Activated naive CD4-positive, alpha-beta T cell treated with anti-CD3 and anti-CD28 coated beads, Interleukin-2, amount 50 U/mL, for 16 hours (primary cell): Measurements from ENCODE around the gene GRIK4.
"Not testable (repeated sequence)": the region's sequence is repeated elsewhere in the genome, so short reads cannot be mapped to it uniquely, and the experiment has no call there.

Source experiments
- DNase-seq: peaks from one replicate; pipeline ENCODE4 v3.0.0-alpha.2; 2020

The GRIK4 gene

DNA sequence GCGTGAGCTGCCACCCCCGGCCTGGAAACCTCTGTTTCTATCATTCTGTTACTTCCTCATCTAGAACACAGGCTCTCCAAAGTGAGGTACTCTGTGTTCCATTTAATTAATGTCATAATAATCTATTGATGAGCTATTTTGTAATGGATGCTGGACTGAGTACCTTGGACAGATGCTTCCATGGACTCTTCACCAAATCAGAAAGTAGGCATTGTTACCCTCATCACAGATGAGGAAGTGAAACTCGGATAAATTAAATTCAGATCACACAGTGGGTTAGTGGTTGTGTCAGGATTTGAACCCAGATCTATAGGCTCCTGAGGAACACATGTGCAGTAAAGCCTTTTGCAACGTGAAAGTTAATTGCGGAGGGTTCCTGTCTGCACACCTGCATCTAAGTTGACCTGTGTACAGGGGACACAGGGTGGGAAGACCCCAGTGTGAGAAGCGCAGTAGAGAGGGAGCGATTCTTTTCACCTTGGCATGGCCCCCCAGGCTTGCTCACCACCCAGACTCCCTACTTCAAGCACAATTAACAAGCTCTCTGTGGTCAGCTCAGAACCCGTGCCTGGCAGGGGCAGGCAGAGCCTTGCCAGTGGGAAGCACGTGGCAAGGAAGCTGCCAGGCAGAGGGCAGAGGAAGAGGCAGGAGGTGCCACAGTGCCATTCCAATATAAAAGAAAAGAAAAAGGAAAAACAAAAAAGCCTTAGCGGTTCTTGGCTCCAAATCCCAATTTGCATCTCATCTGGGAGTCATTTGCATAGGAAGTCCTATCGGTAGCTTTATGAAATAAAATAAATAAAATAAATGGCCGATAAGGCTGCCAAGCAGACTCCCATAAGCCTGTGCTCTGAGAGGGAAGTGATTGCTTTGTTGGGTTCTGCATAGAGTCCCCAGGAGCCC lies 239.3 kb downstream of the GRIK4 start:
- DNase-seq: no peak

DNA sequence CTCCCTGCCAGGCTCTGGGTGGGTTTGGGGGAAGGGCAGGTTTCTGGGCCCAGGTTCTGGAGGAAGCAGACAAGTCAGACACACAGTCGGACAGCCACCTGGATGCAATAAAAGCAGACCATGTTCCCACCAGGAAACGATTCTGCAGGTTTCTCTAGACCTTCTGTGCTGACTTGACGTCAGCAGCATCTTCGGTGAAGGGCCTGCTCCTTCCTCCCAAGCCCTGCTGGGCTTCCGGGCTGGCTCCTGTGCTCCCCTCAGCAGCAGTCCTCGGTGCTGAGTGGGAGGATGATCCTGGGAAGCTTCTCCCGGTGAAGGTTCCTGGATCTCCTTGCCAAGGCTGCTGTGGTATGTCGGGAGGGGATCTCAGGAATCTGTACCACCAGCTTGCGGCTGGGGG lies 240.0 kb downstream of the GRIK4 start:
- no peak for DNase-seq

DNA sequence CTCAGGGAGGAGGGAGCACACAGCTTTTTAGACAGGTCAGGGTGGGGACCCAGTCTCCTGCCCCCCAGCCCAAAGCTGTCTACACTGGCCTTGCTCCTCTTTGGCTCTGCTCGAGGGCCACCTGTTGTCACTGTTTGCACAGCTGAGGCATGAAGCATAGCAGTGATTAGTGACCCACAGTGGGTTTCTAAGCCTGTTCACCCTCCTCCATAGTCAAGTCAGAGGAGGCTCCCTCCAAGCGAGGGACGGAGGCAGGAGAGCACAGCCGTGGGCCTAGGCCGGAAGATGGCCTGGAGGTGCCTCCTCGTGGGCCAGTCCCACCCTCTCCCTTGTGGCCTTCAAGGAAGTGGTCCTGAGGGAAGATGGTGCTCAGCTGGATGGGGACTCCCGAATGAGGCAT lies 241.1 kb downstream of the GRIK4 start:
- no peak for DNase-seq

DNA sequence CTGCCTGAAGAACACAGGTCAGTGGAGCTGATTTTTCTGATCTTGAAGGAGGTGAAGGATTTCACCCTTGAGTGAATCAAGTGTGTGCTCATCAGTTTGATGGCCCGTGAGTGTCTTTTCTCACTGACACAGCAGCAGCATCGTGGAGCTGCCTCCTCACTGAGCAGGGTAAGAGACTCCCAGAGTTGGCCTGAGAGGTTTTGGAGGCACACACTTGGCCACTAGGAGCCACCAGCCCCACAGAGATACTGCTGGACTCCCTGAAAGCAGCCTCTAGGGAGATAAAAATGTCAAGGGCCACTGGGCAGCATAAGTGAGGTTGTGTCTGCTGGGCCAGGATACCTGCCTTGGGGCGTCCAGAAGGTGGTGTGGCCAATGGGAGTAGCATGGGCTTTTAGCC lies 245.4 kb downstream of the GRIK4 start:
- no peak for DNase-seq

DNA sequence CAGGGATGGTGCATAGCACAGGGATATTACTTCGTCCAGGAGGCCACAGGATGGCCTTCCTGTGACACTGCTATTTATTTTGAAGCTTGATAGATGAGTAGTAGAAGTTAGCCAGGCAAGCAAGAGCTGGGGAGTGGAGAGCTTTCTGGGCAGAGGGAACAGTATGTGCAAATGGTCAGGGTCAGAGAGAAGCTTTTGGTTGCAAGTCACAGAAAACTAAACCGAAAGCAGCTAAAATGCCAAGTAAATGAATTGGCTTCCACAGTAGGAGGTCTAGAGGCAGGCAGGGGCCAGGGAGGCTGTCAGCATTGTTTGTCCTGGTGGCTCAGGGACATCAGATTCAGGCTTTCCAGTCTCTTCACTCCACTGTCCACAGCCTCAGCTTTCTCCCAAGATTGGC lies 247.5 kb downstream of the GRIK4 start:
- DNase-seq: no peak

DNA sequence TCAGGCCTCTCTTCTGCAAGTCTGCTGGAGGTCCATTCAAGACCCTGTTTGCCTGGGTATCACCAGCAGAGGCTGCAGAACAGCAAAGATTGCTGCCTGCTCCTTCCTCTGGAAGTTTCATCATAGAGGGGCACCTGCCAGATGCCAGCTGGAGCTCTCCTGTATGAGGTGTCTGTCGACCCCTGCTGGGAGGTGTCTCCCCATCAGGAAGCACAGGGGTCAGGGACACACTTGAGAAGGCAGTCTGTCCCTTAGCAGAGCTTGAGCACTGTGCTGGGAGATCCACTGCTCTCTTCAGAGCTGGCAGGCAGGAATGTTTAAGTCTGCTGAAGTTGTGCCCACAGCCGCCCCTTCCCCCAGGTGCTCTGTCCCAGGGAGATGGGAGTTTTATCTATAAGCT lies 254.2 kb downstream of the GRIK4 start:
- not testable (repeated sequence) for DNase-seq

DNA sequence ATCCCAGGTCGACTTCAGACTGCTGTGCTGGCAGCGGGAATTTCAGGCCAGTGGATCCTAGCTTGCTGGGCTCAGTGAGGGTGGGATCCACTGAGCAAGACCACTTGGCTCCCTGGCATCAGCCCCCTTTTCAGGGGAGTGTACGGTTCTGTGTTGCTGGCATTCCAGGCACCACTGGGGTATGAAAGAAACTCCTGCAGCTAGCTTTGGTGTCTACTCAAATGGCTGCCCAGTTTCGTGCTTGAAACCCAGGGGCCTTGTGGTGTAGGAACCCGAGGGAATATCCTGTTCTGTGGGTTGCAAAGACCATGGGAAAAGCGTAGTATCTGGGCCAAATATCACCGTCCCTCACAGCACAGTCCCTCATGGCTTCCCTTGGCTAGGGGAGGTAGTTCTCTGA lies 254.8 kb downstream of the GRIK4 start:
- DNase-seq: no peak

DNA sequence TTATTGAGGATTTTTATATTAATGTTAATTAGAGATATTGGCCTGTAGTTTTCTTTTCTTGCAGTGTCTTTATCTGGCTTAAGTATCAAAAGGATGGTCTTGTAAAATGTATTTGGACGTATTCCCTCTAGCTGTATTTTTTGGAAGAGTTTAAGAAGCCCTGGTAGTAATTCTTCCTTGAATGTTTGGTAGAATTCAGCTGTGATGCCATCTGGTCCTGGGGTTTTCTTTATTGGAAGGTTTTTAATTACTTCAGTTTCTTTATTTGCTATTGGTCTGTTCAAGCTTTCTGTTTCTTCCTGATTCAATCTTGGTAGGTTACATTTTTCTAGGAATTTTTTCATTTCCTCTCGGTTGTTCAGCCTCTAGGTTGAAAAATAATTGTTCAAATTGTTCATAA lies 257.4 kb downstream of the GRIK4 start:
- no peak for DNase-seq

DNA sequence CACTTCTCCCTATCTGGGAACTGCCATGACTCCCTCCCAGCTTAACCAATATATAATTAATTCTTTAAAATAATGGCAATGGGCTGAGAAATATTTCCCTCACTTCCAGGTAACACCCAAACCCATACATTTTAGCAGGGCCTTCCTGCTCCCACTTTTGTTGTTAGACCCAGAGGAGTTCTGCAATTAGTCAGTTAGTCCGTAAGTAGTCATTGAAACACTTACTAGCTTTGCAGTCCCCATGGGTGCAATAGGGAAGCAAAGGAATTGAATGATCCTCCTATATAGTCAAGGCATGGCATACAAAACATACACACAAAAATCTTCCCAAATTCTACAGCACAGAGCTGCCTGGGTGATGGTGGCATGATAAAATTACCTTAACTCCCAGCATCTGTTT lies 258.4 kb downstream of the GRIK4 start:
- DNase-seq: no peak

DNA sequence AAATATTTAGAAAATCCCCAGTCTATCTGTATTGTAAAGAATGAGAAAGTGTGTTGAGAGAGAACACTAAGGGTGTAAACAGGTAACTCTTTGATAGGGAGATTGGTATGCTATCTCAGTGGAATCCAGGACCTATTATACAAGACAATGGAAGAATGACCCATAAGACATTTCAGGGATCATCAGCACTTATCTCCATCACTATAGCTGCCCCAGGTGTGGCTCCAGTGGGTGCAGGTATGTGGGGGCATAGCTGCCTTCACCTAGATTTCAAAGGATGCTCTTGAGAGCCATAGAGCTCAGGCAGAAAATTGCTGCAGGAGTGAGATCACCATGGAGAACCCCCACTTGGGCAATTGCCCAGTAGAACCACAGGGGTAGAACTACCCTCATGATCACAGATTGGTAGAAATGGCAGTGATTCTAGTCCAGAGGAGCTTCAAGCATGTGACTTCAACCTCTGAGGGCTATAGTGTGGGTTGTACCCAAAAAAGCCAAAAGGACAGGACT lies 260.1 kb downstream of the GRIK4 start:
- DNase-seq: no peak

DNA sequence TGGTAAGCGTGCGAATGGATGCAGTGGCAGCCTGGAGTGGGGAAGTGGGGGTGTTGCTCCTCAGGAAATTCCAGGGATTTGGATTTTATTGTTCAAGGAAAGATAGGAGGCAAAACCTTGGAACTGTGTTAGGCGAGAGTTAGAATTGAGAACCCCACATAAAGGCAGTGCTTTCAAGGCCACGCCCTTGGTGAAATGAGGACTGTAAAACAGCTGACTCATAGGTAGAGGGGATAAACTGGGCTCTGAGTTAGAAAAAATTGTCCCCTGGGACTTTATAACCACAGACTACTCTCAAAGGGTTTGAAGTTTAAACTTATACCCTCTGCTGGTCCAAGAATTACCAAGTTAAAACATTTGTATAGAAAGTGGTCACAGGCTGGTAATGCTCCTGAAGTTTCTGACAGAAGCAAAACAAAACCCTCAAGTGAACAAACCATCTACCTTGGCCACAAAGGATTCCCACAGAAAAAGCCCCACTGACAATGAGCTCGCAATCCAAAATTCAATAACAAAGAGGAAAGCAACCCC lies 262.0 kb downstream of the GRIK4 start:
- DNase-seq: no peak

DNA sequence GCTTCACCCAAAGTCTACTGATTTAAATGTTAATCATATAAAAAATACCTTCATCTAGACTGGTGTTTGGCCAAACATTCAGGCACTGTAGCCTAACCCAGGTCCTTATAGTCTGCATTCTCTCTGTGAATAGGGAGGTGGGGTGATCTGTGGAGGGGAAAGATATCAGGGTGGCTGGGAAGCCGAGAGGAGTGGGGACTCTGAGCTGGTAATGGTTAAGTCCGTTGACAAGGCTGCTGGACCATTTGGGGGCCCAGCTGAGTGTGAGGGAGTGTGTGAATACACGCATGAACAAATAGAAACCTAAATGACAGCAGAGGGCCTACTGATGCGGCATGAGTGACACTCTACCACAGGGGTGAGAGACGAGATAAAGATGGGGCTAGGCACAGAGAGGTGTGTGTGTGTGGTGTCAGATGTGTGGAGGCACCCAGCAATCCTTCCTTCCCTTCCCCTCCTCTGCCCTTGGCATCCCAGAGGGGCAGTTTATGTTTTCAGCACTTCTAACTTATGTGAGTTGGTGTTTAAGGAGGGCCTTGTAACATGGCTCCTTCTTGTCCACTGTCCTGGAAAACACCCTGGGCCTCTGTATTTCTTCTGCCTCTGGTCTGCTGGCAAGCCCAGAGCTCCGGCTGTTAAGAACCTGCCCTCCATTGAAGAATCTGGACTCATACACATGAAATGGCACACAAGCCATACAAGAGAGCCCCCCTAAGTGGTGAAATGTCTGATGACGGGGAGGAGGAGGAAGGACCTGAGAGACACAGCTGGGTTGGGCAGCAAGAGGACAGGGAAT lies 263.2 kb downstream of the GRIK4 start:
- DNase-seq: no peak

DNA sequence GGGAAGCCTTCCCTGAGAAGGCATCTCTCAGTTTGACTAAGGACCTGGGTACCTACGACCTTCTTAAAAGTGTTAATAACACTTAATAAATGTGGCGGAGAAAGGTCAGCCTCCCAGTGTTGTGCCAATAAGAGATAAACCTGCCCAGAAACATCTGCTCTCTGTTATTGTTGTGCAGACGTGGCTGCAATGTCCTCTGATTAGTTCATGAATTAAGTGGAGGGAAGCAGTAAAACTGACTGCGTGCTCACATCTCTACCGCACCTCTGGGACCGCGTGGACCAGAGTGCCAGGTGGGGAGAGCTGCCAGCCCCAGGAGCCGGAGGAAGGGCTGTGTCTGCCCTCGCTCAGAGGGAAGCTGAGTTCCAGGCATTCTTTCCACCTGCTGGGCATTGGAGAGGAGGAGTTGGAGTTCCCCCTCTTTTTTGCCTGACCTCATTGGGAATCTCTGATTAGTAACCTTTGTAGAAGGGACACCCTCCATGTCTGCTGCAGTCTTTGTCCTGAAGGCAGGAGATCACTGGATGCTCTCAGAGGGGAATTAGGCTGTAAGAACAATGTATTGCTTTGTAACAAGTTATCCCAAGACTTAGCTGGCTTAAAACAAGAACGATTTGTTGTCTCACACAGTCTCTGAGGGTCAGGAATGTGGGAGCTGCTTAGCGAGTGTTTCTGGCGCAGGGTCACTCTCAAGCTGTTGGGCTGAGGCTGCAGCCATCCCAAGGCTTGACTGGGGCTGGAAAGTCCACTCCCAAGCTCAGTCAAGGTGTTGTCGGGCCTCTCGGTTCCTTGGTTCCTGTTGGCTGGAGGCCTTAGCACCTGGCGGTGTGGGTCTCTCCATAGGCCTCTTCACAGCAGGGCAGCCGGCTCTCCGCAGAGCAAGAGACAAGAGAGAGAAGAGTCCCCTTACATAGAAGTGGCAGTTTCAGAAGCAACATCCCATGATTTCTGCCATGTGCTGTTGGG lies 264.7 kb downstream of the GRIK4 start:
- no peak for DNase-seq

DNA sequence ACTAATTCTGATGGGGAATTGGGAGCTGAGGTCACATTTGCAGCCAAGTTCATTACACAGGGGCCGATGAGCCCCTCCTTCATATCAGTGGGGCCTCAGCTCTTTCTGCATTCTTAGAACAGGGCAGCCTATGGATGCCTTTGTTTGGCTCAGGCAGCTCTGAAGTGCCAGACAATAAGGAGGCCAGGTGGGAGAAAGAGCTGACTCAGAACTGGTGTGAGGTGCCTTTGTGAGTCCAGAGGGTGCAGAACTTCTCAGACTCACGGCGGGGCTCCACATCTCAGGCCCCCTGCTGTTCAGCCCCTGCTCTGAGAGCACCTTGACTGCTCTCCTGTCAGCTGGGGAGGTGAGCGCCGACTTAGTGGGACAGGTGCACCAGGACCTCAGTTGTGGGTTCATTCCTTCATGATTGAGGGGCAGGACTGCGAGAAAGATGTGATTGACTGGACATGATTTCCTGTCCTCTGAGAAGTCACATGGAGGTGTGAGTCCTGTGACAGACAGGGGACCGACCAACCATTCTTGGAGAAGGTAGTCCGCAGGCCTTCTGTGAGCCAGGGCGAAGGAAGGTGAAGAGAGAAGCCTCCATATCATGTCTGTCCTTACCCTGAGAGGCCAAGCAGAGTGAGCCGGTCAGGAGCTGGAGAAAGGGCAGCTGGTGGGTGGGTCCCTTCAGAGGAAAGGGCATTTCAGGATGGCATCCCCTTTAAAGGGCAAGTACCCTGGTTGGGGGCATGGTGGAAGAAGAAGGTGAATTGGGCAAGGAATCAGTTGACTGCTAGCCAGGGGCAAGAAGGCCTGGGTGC lies 267.3 kb downstream of the GRIK4 start:
- no peak for DNase-seq

DNA sequence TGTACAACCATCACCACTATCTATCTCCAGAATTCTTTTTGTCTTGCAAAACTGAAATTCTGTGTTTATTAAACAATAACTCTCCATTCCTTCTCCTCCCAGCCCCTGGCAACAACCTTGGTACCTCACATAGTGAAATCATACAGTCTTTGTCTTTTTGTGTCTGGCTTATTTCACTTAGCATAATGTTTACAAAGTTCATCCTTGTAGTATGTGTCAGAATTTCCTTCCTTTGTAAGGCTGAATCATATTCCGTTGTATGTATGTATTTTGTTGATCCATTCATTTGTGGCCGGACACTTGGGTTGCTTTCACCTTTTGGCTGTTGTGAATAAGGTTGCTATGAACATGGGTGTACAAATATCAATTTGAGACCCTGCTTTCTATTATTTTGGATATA lies 268.7 kb downstream of the GRIK4 start:
- no peak for DNase-seq

DNA sequence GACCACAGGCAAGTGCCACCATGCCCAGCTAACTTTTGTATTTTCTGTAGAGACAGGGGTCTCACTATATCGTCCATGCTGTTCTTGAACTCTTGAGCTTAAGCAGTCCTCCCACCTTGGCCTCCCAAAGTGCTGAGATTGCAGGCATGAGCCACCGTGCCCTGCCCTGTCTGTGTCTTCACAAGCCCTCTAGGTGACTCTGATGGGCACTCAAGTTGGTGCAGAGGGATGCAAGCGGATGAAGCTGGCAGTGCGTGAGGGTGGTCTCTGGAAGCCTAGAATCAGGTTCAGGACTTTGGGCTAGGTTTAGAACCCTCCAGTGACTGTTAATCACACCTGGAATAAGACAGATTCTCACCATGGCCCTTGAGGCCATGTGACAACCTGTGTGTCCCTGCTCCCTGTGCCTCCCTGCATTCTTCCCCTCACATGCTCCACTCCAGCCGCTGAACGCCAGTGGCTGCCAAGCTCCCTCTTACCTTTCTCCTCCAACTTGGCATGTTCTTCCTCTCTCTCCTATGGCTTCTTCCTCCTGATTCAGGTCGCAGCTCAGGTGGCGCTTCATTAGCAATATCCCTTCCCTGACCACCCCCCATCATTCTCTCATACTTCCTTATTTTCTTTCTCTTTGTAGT lies 270.1 kb downstream of the GRIK4 start:
- DNase-seq: no peak

DNA sequence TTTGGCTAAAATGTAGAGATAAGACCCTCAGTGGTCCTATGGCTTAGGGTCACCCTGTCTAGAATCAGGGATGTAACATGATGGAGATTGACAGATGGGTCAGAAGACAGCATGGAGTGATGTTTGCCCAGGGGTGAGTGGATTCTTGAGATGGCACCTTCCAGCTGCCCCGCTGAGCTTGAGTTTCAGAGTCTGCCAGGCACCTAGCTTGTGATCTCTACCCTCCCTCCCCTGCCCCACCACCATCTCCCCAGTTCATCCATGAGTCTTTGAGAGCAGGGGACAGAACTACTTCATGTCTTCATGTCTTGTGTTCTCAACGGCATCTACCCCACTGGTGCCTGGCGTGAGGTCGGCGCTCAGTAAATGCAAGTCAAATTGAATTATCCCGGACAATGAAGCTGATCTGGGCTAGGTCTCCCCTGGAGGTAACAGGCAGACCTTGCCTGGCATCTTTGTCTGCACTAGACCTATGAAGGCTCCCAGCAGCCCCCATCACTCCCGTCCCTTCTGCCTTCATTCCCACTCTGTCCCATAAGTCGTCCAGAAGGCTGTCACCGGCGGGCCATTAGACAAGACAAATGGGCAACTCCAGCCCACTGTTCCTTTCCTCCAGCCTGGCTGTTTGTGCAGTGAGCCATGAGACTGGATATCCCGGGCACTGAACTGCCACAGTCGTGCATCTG lies 273.2 kb downstream of the GRIK4 start:
- no peak for DNase-seq

DNA sequence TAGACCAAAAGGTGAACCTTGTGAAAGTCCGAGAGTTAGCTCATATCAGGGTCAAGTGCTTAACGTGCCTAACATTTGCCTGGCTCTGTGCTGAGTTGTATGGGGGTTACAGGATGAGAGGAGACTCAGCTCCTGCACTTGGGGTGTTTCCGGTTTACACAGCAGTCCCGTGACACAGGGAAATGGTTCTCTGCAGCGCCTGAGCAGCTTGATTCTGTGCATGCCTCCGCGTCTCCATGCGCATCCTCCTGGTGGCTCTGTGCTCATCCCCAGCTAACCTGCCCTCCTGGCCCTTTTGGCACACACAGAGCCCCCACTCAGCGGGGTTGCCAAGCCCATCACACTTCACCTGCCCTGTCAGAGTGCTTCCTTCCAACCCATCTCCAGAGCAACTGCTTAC lies 274.0 kb downstream of the GRIK4 start:
- DNase-seq: no peak

DNA sequence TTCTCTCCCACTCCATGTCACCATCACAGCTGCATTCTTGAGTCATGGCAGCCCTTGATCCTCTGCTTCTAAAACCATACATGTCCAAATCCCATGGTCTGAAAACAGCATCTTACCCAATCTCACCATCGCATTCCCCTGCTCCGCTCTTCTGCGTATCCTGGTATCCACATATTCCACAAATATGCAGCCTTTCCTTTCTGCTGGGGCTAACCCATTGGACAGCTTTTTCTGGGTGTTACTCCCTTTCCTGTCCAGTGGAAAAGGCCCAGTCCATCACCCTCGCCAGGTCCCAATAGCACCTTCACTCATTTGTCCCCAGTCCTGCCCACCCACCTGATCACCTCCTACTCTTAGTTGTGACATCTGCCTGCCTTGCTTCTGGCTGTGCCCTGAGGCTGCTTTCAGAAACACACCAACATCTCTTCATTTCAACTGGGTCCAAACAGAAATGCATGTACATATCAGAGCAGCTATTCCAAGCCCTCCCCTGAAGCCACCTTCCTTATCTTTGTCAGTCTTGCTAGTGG lies 274.7 kb downstream of the GRIK4 start:
- DNase-seq: no peak

DNA sequence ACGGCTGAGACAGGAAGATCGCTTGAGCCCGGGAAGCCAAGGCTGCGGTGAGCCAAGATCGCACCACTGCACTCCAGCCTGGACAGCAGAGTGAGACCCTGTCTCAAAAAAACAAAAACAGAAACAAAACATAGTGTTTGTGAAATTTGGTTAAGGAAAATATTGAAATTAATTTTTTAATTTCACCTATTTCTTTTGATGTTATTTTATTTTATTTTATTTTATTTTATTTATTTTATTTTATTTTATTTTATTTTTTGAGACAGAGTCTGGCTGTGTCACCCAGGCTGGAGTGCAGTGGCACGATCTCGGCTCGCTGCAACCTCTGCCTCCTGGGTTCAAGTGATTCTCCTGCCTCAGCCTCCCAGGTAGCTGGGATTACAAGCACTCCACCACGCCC lies 275.7 kb downstream of the GRIK4 start:
- DNase-seq: not testable (repeated sequence)
